Pons (tissue), 1 donor: ENCODE measurements around the gene CYP24A1.

ENCODE experiments used
- DNase-seq: peaks from one replicate; pipeline ENCODE4 v3.0.0-alpha.2; 2016; ENCODE audit warnings: low spot score

Gene CYP24A1

GRCh38 chr20:54113566-54113965, 60.2 kb downstream of the CYP24A1 start:
- DNase-seq: no peak

GRCh38 chr20:54112221-54112884, 61.4 kb downstream of the CYP24A1 start:
- DNase-seq: no peak

GRCh38 chr20:54111460-54111859, 62.3 kb downstream of the CYP24A1 start:
- DNase-seq: no peak

- no peak for DNase-seq
Observed at GRCh38 chr20:54110457-54110856, 63.3 kb downstream of the CYP24A1 start.

- DNase-seq: no peak
Observed at GRCh38 chr20:54110041-54110440, 63.7 kb downstream of the CYP24A1 start.

GRCh38 chr20:54108817-54109216, 65.0 kb downstream of the CYP24A1 start:
- no peak for DNase-seq

- no peak for DNase-seq
Observed at GRCh38 chr20:54108326-54108642, 65.5 kb downstream of the CYP24A1 start.

GRCh38 chr20:54107600-54108325, 66.0 kb downstream of the CYP24A1 start:
- no peak for DNase-seq

- no peak for DNase-seq
Observed at GRCh38 chr20:54107181-54107580, 66.6 kb downstream of the CYP24A1 start.

- no peak for DNase-seq
Observed at GRCh38 chr20:54106162-54106561, 67.6 kb downstream of the CYP24A1 start.

- no peak for DNase-seq
Observed at GRCh38 chr20:54105653-54106052, 68.1 kb downstream of the CYP24A1 start.

- no peak for DNase-seq
Observed at GRCh38 chr20:54104781-54105180, 69.0 kb downstream of the CYP24A1 start.

- DNase-seq: no peak
Observed at GRCh38 chr20:54103762-54104600, 69.8 kb downstream of the CYP24A1 start.
